K562 (cell line): ENCODE measurements around the gene CNOT6.

ENCODE experiments used
- EZH2 ChIP-seq: IDR thresholded peaks from 2 replicates; pipeline ENCODE4 v1.6.1; 2012; ENCODE audit warnings: low read depth, mild to moderate bottlenecking, inconsistent platforms, low read length, borderline replicate concordance
- NCOA2 ChIP-seq, 2 experiments: fragments of 450-650 bp; IDR thresholded peaks; 2 replicates each; pipeline ENCODE4 v1.6.1; 2018; ENCODE audit warnings: mild to moderate bottlenecking in 2 of 2, moderate library complexity in 1 of 2; ENCODE audit not compliant: partially characterized antibody in 2 of 2
- POLR2A ChIP-seq: fragments of 450-650 bp; conservative IDR thresholded peaks from 2 replicates; pipeline ENCODE4 v1.6.1; 2016
- POLR2AphosphoS5 ChIP-seq: IDR thresholded peaks from 2 replicates; pipeline ENCODE4 v1.6.1; 2011; ENCODE audit warnings: mild to moderate bottlenecking, low read depth, low read length, moderate library complexity; ENCODE audit not compliant: control insufficient read depth, insufficient read depth
- U2AF1 ChIP-seq: fragments of 200-400 bp; formaldehyde crosslinking; optimal IDR thresholded peaks from 2 replicates; pipeline ENCODE3; 2017; ENCODE audit warnings: mild to moderate bottlenecking, low read depth, low read length, moderate library complexity
- TF ChIP-seq, protein P1 (sequence below), 3 experiments: IDR thresholded peaks in 2 of 3; conservative IDR thresholded peaks in 1 of 3; 2 replicates each; pipeline ENCODE4 v1.5.1; 2011 to 2012; ENCODE audit warnings: low read length in 3 of 3, mild to moderate bottlenecking in 3 of 3, control low read depth in 2 of 3, improper control_type of control experiment in 1 of 3, inconsistent platforms in 1 of 3, low read depth in 1 of 3, mixed read lengths in 1 of 3, moderate library complexity in 1 of 3; ENCODE audit not compliant: insufficient read depth in 2 of 3

DNA sequence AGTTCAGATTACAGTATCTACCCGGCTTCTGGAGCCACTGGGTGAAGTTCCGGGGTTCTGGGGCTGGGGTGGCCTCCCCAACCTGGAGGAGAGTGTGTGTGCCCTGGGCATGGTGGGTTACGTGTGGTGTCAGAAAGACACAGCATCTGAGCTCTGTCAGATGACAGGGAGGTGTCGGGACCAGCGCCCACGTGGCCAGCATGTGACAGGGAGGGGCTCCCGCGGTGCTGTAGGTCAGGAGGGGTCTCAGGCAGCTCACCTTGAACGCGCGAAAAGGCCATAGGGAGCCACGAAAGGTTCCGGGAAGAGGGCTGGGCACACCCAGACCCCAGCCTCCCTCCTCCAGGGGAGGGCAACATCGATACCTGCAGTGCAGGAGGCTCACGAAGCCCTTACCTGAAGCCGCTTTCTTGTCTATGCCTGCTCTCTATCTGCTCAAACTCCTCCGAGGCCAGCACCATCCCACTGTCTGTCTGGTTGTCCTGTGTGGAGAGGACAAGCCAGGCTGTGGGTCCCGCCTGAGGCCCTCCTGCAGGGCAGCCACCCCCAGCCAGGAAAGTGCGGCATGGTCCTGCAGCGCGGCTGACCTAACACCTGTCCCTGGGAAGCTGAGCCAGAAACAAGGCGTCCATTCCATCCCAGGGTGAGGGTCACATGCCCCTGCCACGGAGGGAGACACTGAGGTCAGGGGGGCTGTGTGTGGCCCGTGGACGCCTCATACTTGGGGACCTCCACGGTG lies 114.6 kb downstream of the CNOT6 start:
- TF ChIP-seq, protein P1, sequence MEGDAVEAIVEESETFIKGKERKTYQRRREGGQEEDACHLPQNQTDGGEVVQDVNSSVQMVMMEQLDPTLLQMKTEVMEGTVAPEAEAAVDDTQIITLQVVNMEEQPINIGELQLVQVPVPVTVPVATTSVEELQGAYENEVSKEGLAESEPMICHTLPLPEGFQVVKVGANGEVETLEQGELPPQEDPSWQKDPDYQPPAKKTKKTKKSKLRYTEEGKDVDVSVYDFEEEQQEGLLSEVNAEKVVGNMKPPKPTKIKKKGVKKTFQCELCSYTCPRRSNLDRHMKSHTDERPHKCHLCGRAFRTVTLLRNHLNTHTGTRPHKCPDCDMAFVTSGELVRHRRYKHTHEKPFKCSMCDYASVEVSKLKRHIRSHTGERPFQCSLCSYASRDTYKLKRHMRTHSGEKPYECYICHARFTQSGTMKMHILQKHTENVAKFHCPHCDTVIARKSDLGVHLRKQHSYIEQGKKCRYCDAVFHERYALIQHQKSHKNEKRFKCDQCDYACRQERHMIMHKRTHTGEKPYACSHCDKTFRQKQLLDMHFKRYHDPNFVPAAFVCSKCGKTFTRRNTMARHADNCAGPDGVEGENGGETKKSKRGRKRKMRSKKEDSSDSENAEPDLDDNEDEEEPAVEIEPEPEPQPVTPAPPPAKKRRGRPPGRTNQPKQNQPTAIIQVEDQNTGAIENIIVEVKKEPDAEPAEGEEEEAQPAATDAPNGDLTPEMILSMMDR (IDR thresholded peaks at IDR 0.05 in 2 of 3, conservative IDR thresholded peaks at IDR 0.05 in 1 of 3; ENCODE audit: insufficient read depth in 2 of 3, low read depth in 1 of 3, low read length in 3 of 3): no peak
- no peak for TF ChIP-seq EZH2
- no peak for TF ChIP-seq U2AF1
- no peak for TF ChIP-seq NCOA2 (IDR thresholded peaks at IDR 0.05; ENCODE audit: partially characterized antibody in 2 of 2)
- no peak for TF ChIP-seq POLR2A
- no peak for TF ChIP-seq POLR2AphosphoS5
